Cardiac atrium fibroblast (primary cell): ENCODE data around the gene TBC1D8. TPM values are rescaled to one million over a fixed set of nuclear protein-coding genes. Genes with fewer than 3 reads are reported as not detected.

Experiments used
- total RNA-seq: library from RNA; depleted of rRNA; stranded (reverse); fragments of >200 nt; gene quantifications from 2 replicates; pipeline ENCODE4 v1.2.3, GENCODE V29; 2015

TBC1D8 gene
- total RNA-seq, result 9.4 and 17.5 TPM in 2 replicates

DNA sequence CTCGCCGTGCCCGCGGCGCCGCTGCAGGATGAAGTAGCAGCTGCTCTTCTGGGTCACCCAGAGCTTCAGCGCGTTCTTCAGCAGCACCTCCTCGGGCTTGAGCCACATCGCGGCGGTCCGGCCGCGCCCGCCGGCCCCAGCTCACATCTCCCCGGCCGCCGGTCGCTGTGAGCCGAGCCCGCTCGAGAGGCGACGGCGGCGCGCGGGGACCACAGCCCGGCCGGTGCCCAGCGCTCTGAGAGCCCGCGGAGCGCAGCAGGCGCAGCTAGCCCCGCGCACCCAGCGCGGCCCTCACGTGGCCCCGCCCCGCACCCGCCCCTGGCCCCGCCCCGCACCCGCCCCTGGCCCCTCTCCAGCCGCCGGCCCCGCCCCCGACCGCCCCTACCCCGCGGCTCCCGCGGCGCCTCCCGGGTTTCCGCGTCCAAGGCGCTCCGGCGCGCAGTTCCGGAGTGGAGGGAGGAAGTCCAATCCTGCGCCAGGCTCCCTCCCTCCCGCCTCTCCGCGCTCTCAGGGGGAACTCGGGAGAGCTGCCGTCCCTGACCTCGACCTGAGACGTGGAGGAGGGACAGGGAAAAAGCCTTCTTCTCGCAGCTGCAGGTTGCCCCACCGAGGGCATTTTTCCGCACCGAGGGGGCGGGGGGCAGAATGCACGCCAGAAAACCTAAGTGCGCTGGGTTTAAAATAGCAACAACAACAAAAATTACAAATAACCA, at the start of gene TBC1D8:
TBC1D8 (minus strand) TSS at position 237 of the 713 bp plus-strand sequence; CDS start at position 108, 129 bp downstream.

DNA sequence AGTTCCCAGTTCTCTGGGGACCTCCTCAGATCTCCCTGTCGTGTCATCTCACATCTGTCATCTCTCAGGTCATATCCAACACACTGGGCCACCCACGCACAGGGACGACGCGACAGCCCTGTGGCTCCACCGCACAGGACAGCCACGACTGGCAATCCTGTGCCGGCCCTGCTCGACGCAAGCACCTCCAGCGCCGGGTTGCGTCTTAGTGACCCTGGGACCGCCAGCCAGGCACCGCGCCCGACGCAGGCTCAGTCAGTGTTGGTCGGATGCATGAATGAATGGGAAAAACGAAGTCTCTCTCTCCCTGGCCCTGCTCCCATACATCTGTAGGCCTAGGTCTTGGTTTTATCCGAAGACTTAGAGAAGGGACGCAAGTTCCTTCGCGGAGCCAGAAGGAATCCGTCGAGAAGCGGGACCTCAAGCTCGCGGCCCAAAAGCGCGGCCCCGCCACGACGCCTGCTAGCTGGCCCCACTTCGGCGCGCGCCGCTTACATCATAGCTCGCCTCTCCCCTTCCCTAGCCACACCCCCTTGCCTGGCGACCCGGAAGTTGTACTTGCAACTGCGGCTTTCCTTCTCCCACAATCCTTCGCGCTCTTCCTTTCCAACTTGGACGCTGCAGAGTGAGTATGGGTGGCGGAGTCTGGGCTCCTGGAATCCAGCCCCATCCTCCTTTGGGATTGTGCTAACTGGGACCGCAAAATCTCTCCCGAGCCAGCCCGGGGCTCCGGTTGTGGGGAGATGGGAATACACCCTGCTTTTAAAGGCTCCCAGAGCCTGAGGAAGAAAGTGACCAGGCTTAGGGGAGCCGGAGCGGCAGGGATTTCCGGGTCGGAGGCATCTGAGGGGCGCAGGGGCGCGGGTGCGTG, 149.3 kb downstream of the TBC1D8 start, which contains the start of gene RPL31:
RPL31 (plus strand) TSS at position 599 of the 871 bp plus-strand sequence. CDS start 413 bp downstream, outside the sequence.

Other genes starting within 250 kb of the TBC1D8 start
- gene RPL31, start 149.1 kb downstream of the TBC1D8 start, total RNA-seq, result 1,289 and 1,547 TPM in 2 replicates
- gene CNOT11, start 101.5 kb upstream of the TBC1D8 start, total RNA-seq, result 22.0 TPM in 2 replicates
- 30.3 and 37.4 TPM in 2 replicates for gene RNF149, start 157.3 kb upstream of the TBC1D8 start, total RNA-seq
- 0.36 and 0.65 TPM in 2 replicates for gene CREG2, start 236.1 kb upstream of the TBC1D8 start, total RNA-seq